C4-2B (cell line): ENCODE data around the gene ADIPOR2.

ENCODE experiments used
- ZFX ChIP-seq: fragments of 450-650 bp; IDR thresholded peaks from 2 replicates; pipeline ENCODE4 v1.6.1; 2017
- TF ChIP-seq, protein P1 (sequence below): fragments of 450-650 bp; conservative IDR thresholded peaks from 2 replicates; pipeline ENCODE4 v1.5.1; 2017; ENCODE audit warnings: mild to moderate bottlenecking

- TF ChIP-seq, protein P1, sequence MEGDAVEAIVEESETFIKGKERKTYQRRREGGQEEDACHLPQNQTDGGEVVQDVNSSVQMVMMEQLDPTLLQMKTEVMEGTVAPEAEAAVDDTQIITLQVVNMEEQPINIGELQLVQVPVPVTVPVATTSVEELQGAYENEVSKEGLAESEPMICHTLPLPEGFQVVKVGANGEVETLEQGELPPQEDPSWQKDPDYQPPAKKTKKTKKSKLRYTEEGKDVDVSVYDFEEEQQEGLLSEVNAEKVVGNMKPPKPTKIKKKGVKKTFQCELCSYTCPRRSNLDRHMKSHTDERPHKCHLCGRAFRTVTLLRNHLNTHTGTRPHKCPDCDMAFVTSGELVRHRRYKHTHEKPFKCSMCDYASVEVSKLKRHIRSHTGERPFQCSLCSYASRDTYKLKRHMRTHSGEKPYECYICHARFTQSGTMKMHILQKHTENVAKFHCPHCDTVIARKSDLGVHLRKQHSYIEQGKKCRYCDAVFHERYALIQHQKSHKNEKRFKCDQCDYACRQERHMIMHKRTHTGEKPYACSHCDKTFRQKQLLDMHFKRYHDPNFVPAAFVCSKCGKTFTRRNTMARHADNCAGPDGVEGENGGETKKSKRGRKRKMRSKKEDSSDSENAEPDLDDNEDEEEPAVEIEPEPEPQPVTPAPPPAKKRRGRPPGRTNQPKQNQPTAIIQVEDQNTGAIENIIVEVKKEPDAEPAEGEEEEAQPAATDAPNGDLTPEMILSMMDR: no peak
- no peak for TF ChIP-seq ZFX
These were observed 45.1 kb upstream of the ADIPOR2 start for GRCh38 chr12:1645819-1646218.
